ENCODE data around the gene ERC1.

The ERC1 gene

GRCh38 chr12:1064317-1064716, 73.3 kb downstream of the ERC1 start:
- Histone ChIP-seq H3K9ac (ENCODE audit: low read length) (no peak overlapping the region), H3K4me1 (ENCODE audit: low read length) (no peaks in the 10 kb centered on the region), H3K27me3 (replicated peaks; ENCODE audit: insufficient read depth, low read length) (no peaks in the 10 kb centered on the region), H3K36me3 (replicated peaks; ENCODE audit: insufficient read depth, low read length) (no peaks in the 10 kb centered on the region), H4K20me1 (ENCODE audit: insufficient read depth, low read length) (no peaks in the 10 kb centered on the region), H3K79me2 (ENCODE audit: low read length) (peaks cover 68% of the 10 kb centered on the region), H3K9me3 (replicated peaks; ENCODE audit: insufficient read depth, low read length) (no peaks in the 10 kb centered on the region), H2AFZ (ENCODE audit: low read length) (no peak overlapping the region), H3K27ac (ENCODE audit: low read length) (no peak overlapping the region), H3K4me2 (ENCODE audit: low read depth, low read length) (no peak overlapping the region), H3F3A (ENCODE audit: insufficient read depth, low read length) (no peaks in the 10 kb centered on the region), H3K9me2 (replicated peaks; ENCODE audit: insufficient read depth, low read length) (no peaks in the 10 kb centered on the region), H3K4me3 (ENCODE audit: low read length) (no peak overlapping the region)
- TF ChIP-seq EZH2phosphoT487 (IDR thresholded peaks at IDR 0.05; ENCODE audit: low read length) = no peak
- no peak for TF ChIP-seq CTCF (IDR thresholded peaks at IDR 0.05; ENCODE audit: low read length)
- no peak for TF ChIP-seq EZH2 (optimal IDR thresholded peaks at IDR 0.05; ENCODE audit: low read depth, low read length)
- DNase-seq = no peak

DNA sequence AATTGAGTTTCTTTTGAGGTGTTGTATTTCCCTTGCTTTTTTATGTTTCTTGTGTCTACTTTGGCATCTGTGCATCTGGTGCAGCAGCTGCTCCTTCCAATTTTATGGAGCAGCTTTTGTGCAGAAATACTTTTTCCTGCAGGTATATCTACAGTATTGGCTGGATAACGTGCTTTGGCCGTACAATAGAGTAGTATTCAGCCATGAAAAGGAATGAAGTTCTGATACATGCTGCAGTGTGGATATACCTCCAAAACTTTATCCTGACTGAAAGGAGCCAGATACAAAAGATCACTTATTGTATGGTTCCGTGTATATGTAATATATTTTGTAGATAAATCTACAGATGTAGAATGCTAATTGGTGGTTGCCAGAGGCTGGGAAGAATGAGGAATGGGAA, 74.6 kb downstream of the ERC1 start:
- Histone ChIP-seq H2AFZ (ENCODE audit: low read length) (no peak overlapping the region), H3K27ac (ENCODE audit: low read length) (no peak overlapping the region), H3K79me2 (ENCODE audit: low read length) (peaks cover 75% of the 10 kb centered on the region), H4K20me1 (ENCODE audit: insufficient read depth, low read length) (no peaks in the 10 kb centered on the region), H3K4me2 (ENCODE audit: low read depth, low read length) (no peak overlapping the region), H3K36me3 (replicated peaks; ENCODE audit: insufficient read depth, low read length) (no peaks in the 10 kb centered on the region), H3K9me3 (replicated peaks; ENCODE audit: insufficient read depth, low read length) (no peaks in the 10 kb centered on the region), H3K4me3 (ENCODE audit: low read length) (no peak overlapping the region), H3K9me2 (replicated peaks; ENCODE audit: insufficient read depth, low read length) (no peaks in the 10 kb centered on the region), H3K4me1 (ENCODE audit: low read length) (peaks cover 2% of the 10 kb centered on the region; the same call in 1 of the 2 replicates), H3K9ac (ENCODE audit: low read length) (no peak overlapping the region), H3F3A (ENCODE audit: insufficient read depth, low read length) (no peaks in the 10 kb centered on the region), H3K27me3 (replicated peaks; ENCODE audit: insufficient read depth, low read length) (no peaks in the 10 kb centered on the region)
- TF ChIP-seq EZH2 (optimal IDR thresholded peaks at IDR 0.05; ENCODE audit: low read depth, low read length) (no peak), EZH2phosphoT487 (IDR thresholded peaks at IDR 0.05; ENCODE audit: low read length) (no peak), CTCF (IDR thresholded peaks at IDR 0.05; ENCODE audit: low read length) (no peak)
- DNase-seq = no peak

DNA sequence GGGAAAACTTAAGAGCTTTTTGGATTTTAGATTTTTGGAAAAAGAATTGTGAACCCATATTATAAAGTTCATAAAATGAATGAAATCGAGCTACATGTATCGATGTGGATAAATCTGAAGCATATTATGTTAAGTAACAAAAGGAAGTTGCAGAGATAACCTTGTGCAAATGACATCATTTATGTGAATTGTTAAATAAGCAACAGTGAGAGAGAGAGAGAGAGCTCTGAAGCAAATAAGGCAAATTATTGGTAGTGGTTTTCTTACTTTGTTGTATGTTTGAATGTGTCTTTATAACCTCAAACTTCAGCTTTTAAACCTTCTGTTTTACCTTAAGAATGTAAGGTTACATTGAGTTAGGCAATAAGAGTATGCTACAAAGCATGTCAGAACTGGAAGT, 78.8 kb downstream of the ERC1 start:
- DNase-seq = no peak
- H3K4me2 ChIP-seq (ENCODE audit: low read depth, low read length) = no peak overlapping the region
- H3F3A ChIP-seq (ENCODE audit: insufficient read depth, low read length) = no peaks in the 10 kb centered on the region
- H4K20me1 ChIP-seq (ENCODE audit: insufficient read depth, low read length) = no peaks in the 10 kb centered on the region
- H3K4me3 ChIP-seq (ENCODE audit: low read length) = no peak overlapping the region
- H3K9me3 ChIP-seq (replicated peaks; ENCODE audit: insufficient read depth, low read length) = no peaks in the 10 kb centered on the region
- H3K79me2 ChIP-seq (ENCODE audit: low read length) = peaks cover 53% of the 10 kb centered on the region
- peaks cover 9% of the 10 kb centered on the region for H3K4me1 ChIP-seq (ENCODE audit: low read length)
- no peaks in the 10 kb centered on the region for H3K9me2 ChIP-seq (replicated peaks; ENCODE audit: insufficient read depth, low read length)
- no peak overlapping the region for H3K27ac ChIP-seq (ENCODE audit: low read length)
- H3K9ac ChIP-seq (ENCODE audit: low read length) = no peak overlapping the region
- H3K27me3 ChIP-seq (replicated peaks; ENCODE audit: insufficient read depth, low read length) = no peaks in the 10 kb centered on the region
- H3K36me3 ChIP-seq (replicated peaks; ENCODE audit: insufficient read depth, low read length) = no peaks in the 10 kb centered on the region
- TF ChIP-seq EZH2phosphoT487 (IDR thresholded peaks at IDR 0.05; ENCODE audit: low read length) (no peak), CTCF (IDR thresholded peaks at IDR 0.05; ENCODE audit: low read length) (no peak), EZH2 (optimal IDR thresholded peaks at IDR 0.05; ENCODE audit: low read depth, low read length) (no peak)
- no peak overlapping the region for H2AFZ ChIP-seq (ENCODE audit: low read length)

Measured in MM.1S (cell line).